GM13976 (cell line): ENCODE measurements around the gene MYCBP2.
"Not testable (repeated sequence)": the region's sequence is repeated elsewhere in the genome, so short reads cannot be mapped to it uniquely, and the experiment has no call there.

Source experiments
- DNase-seq: peaks from one replicate; pipeline ENCODE4 v3.0.0; 2012; ENCODE audit warnings: low spot score
- CTCF ChIP-seq: IDR thresholded peaks from 2 replicates; pipeline ENCODE4 v1.5.1; 2012; ENCODE audit warnings: borderline replicate concordance, mild to moderate bottlenecking; ENCODE audit not compliant: insufficient read depth; ENCODE audit errors: extremely low read depth, missing control alignments, control extremely low read depth
- in situ Hi-C: fragments of 300-500 bp; cut with MboI; formaldehyde crosslinking; loops from one replicate; pipeline ENCODE4 v1.12.0; 2022; ENCODE audit warnings: low sequenced_read_pairs, mixed read lengths, inconsistent platforms; ENCODE audit not compliant: unreplicated experiment

Gene MYCBP2

GRCh38 chr13:77222000-77222690, 104.7 kb downstream of the MYCBP2 start:
- in situ Hi-C loops: no loop called here
- DNase-seq: no peak
- no peak for TF ChIP-seq CTCF

GRCh38 chr13:77219401-77219800, 107.5 kb downstream of the MYCBP2 start:
- no peak for DNase-seq
- in situ Hi-C loops: no loop called here

GRCh38 chr13:77218274-77218673, 108.6 kb downstream of the MYCBP2 start:
- no peak for TF ChIP-seq CTCF
- in situ Hi-C loops: no loop called here
- no peak for DNase-seq

More at GRCh38 chr13:77219401-77219800, 107.5 kb downstream of the MYCBP2 start:
- no peak for TF ChIP-seq CTCF

- no peak for TF ChIP-seq CTCF
- in situ Hi-C loops: no loop called here
Measured at GRCh38 chr13:77215543-77215942, 111.4 kb downstream of the MYCBP2 start.

GRCh38 chr13:77213644-77214043, 113.2 kb downstream of the MYCBP2 start:
- no peak for DNase-seq
- TF ChIP-seq CTCF: no peak
- in situ Hi-C loops: no loop called here

More at GRCh38 chr13:77215543-77215942, 111.4 kb downstream of the MYCBP2 start:
- DNase-seq: no peak

GRCh38 chr13:77207943-77208342, 119.0 kb downstream of the MYCBP2 start:
- TF ChIP-seq CTCF: no peak
- DNase-seq: no peak
- in situ Hi-C loops: no loop called here

GRCh38 chr13:77198995-77199394, 127.9 kb downstream of the MYCBP2 start:
- in situ Hi-C loops, DNase-seq: not testable (repeated sequence)
